ENCODE measurements around the gene COL8A2.

Gene COL8A2

DNA sequence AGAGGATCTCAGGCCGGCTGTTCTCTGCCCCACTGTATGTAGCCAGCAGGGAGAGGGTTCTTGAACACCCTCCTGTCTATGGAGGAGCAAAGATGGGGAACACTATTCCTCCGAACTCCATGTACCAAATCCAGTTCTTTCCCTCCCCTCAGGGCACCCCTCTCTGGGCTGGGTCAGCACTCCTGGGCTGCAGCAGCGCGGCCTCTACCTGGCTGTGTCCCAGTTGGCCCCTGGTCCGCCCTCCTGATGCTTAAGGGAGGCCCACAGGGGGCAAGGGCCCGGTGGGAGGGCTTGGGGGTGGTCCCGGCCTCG lies 36.8 kb downstream of the COL8A2 start:
- Histone ChIP-seq H3K9ac (ENCODE audit: low read length) (no peak overlapping the region), H3K27ac (ENCODE audit: low read depth, low read length) (peak overlapping the region; percentile 85), H3K4me1 (ENCODE audit: control insufficient read depth, insufficient read depth, low read length) (no peaks in the 10 kb centered on the region), H3K36me3 (ENCODE audit: control insufficient read depth, insufficient read depth, low read length) (peaks cover 14% of the 10 kb centered on the region), H3K4me3 (ENCODE audit: low read length) (peak overlapping the region; percentile 86), H3K27me3 (ENCODE audit: control insufficient read depth, insufficient read depth, low read length) (no peaks in the 10 kb centered on the region)

DNA sequence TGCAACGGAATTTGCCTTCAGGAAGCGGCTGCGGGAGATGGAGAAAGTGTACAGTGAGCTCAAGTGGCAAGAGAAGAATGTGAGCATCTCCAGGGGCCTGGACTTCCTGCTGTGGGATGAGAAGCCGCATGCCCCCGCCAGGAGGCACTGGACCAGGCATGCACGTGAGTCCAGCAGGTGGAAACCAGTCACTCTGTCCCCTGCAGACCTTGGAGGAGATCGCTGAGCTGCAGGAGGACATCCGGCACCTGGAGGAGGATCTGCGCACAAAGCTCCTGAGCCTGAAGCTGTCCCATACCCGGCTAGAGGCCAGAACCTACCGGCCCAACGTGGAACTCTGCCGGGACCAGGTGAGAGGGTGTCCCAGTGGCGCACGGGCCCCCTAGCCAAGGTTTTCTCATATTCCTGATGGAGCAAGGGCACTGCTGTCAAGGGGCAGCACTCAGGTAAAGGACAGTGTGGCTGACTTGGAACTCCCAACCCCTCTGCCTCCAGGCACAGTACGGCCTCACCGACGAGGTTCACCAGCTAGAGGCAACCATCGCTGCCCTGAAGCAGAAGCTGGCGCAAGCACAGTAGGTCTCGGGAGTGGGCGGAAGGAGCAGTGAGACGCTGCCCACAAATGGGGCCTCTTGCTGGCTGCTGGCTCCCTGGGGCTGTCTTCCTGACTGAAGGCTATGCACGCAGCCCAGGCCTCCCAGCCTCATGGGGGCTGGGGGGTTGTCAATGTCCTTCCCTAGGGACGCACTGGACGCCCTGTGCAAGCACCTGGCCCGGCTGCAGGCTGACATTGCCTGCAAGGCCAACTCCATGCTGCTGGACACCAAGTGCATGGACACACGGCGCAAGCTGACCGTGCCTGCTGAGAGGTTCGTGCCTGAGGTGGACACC lies 37.5 kb downstream of the COL8A2 start:
- Histone ChIP-seq H3K27me3 (ENCODE audit: control insufficient read depth, insufficient read depth, low read length) (no peaks in the 10 kb centered on the region), H3K36me3 (ENCODE audit: control insufficient read depth, insufficient read depth, low read length) (peaks cover 6% of the 10 kb centered on the region), H3K4me1 (ENCODE audit: control insufficient read depth, insufficient read depth, low read length) (no peaks in the 10 kb centered on the region), H3K9ac (ENCODE audit: low read length) (no peak overlapping the region), H3K4me3 (ENCODE audit: low read length) (no peak overlapping the region), H3K27ac (ENCODE audit: low read depth, low read length) (no peak overlapping the region)

- Histone ChIP-seq H3K27me3 (ENCODE audit: control insufficient read depth, insufficient read depth, low read length) (peaks cover 2% of the 10 kb centered on the region), H3K36me3 (ENCODE audit: control insufficient read depth, insufficient read depth, low read length) (no peaks in the 10 kb centered on the region), H3K4me3 (ENCODE audit: low read length) (no peak overlapping the region), H3K27ac (ENCODE audit: low read depth, low read length) (no peak overlapping the region), H3K4me1 (ENCODE audit: control insufficient read depth, insufficient read depth, low read length) (no peaks in the 10 kb centered on the region), H3K9ac (ENCODE audit: low read length) (no peak overlapping the region)
These were observed 38.3 kb downstream of the COL8A2 start for GRCh38 chr1:36086529-36087232.

DNA sequence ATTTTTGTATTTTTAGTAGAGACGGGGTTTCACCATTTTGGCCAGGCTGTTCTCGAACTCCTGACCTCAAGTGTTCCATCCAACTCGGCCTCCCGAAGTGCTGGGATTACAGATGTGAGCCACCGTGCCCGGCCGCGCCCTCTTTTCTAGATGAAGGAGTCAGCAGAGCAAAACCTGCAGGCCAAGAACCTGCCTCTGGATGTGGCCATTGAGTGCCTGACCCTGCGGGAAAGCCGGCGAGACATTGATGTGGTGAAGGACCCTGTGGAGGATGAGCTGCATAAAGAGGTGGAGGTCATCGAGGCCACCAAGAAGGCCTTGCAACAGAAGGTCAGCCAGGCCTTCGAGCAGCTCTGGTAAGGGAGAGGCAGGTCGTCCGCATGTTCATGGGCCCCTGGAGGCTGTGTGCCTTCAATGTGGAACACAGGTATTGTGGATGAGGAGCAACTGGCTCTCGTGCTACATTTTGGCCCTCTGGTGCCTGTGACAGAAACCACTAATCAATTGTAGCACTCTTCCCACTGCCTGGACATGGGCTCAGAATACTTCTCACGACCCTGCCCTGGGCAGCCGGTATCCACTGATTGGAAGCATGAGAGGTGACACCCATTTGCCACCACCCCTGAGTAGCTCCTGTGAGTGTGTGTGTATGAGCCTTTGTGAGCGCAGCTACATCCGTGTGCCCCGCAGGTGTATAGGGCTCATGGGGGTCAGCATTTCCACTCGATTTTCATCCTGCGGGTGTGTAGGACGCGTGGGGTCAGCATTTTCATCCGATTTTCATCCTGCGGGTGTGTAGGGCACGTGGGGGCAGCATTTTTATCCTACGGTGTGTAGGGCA lies 39.1 kb downstream of the COL8A2 start:
- Histone ChIP-seq H3K27ac (ENCODE audit: low read depth, low read length) (no peak overlapping the region), H3K4me1 (ENCODE audit: control insufficient read depth, insufficient read depth, low read length) (no peaks in the 10 kb centered on the region), H3K9ac (ENCODE audit: low read length) (no peak overlapping the region), H3K27me3 (ENCODE audit: control insufficient read depth, insufficient read depth, low read length) (peaks cover 2% of the 10 kb centered on the region), H3K36me3 (ENCODE audit: control insufficient read depth, insufficient read depth, low read length) (no peaks in the 10 kb centered on the region), H3K4me3 (ENCODE audit: low read length) (no peak overlapping the region)

GRCh38 chr1:36085126-36085525 lies 39.9 kb downstream of the COL8A2 start:
- Histone ChIP-seq H3K27ac (ENCODE audit: low read depth, low read length) (no peak overlapping the region), H3K36me3 (ENCODE audit: control insufficient read depth, insufficient read depth, low read length) (no peaks in the 10 kb centered on the region), H3K4me1 (ENCODE audit: control insufficient read depth, insufficient read depth, low read length) (no peaks in the 10 kb centered on the region), H3K9ac (ENCODE audit: low read length) (no peak overlapping the region), H3K27me3 (ENCODE audit: control insufficient read depth, insufficient read depth, low read length) (peaks cover 2% of the 10 kb centered on the region), H3K4me3 (ENCODE audit: low read length) (no peak overlapping the region)

DNA sequence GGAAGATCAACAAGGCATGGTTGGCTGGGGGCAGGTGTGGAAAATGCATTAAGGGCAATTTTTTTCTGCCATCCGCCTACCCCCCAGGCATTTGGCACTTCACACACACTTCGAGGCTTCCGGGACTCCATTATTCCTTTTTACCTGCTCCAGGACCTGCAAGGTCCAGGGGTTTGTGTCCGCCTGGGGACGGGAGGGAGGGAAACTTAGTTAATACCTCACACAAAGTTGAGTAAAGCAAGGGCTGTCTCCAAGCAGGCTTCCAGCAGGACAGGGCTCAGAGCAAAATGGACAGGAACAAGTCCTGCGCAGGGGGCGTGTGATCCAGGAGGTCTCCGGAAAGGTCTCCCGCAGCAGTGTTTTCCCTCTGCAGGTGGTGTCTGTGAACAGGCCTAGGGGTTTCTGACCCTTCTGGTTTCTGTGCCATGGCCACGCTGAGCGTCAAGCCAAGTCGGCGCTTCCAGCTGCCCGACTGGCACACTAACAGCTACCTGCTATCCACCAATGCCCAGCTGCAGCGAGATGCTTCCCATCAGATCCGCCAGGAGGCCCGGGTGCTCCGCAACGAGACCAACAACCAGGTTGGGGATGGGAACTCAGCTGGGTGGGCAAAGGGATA lies 40.4 kb downstream of the COL8A2 start:
- peaks cover 2% of the 10 kb centered on the region for H3K27me3 ChIP-seq (ENCODE audit: control insufficient read depth, insufficient read depth, low read length)
- H3K27ac ChIP-seq (ENCODE audit: low read depth, low read length) = no peak overlapping the region
- no peaks in the 10 kb centered on the region for H3K36me3 ChIP-seq (ENCODE audit: control insufficient read depth, insufficient read depth, low read length)
- no peak overlapping the region for H3K9ac ChIP-seq (ENCODE audit: low read length)
- peak overlapping the region; percentile 51 for H3K4me3 ChIP-seq (ENCODE audit: low read length)
- no peaks in the 10 kb centered on the region for H3K4me1 ChIP-seq (ENCODE audit: control insufficient read depth, insufficient read depth, low read length)

GRCh38 chr1:36083635-36084496 lies 41.2 kb downstream of the COL8A2 start, which contains the start of gene TEKT2:
TEKT2 (plus strand) TSS chr1:36084094; CDS start chr1:36084922, 828 bp downstream.
- peaks cover 2% of the 10 kb centered on the region for H3K27me3 ChIP-seq (ENCODE audit: control insufficient read depth, insufficient read depth, low read length)
- H3K36me3 ChIP-seq (ENCODE audit: control insufficient read depth, insufficient read depth, low read length) = no peaks in the 10 kb centered on the region
- no peak within 1 kb of the TSS for H3K9ac ChIP-seq (ENCODE audit: low read length)
- H3K4me3 ChIP-seq (ENCODE audit: low read length) = peak within 1 kb of the TSS; percentile 51
- H3K4me1 ChIP-seq (ENCODE audit: control insufficient read depth, insufficient read depth, low read length) = no peaks in the 10 kb centered on the region
- H3K27ac ChIP-seq (ENCODE audit: low read depth, low read length) = no peak within 1 kb of the TSS

- H3K9ac ChIP-seq (ENCODE audit: low read length) = no peak overlapping the region
- H3K36me3 ChIP-seq (ENCODE audit: control insufficient read depth, insufficient read depth, low read length) = no peaks in the 10 kb centered on the region
- no peak overlapping the region for H3K27ac ChIP-seq (ENCODE audit: low read depth, low read length)
- H3K4me1 ChIP-seq (ENCODE audit: control insufficient read depth, insufficient read depth, low read length) = no peaks in the 10 kb centered on the region
- peaks cover 2% of the 10 kb centered on the region for H3K27me3 ChIP-seq (ENCODE audit: control insufficient read depth, insufficient read depth, low read length)
- no peak overlapping the region for H3K4me3 ChIP-seq (ENCODE audit: low read length)
These were observed 41.8 kb downstream of the COL8A2 start for GRCh38 chr1:36083219-36083618.

DNA sequence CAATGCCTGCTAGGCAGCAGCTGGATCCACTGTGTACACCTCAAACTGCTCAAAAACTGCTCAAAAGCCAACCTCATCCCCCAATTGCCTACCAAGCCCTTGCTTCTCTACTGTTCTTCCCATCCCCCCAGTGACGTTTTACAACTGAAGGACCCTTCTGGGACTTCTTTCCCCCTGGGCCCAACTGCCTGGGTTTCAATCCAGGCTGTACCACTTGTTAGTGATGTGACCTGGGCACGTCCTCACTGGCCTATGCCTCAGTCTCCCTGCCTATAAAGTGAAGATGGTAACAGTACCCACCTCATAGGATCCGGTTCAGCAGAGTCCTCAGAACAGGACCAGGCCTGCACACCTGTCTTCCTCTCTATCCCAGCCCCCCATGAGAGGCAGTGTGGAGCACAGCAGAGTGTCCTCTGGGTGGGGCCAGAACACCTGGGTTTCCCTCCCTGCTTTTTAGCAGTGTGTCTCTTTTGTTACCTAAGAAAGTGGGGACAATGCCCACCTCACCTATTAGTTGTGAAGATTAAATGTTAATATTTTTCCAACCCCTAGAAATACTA lies 43.0 kb downstream of the COL8A2 start:
- Histone ChIP-seq H3K4me3 (ENCODE audit: low read length) (no peak overlapping the region), H3K27me3 (ENCODE audit: control insufficient read depth, insufficient read depth, low read length) (peaks cover 2% of the 10 kb centered on the region), H3K9ac (ENCODE audit: low read length) (no peak overlapping the region)

DNA sequence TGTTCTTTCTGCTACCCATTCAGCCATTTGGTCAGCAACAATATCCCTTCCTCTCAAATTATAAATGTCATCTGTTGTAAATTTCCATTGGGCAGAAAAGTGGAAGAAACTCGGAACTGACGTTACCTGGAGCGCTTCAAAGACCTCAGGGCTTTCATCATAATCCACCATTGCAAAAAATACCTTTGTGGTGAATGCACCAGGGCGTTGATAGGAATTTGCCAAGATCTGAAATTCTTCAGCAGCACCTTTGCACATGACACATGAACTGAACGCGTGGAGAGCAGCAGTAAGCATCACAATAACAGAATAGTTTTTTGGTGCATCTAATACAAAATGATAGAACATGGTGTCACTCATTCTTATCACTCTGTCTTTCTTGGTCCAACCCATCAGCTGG lies 44.2 kb downstream of the COL8A2 start:
- Histone ChIP-seq H3K27me3 (ENCODE audit: control insufficient read depth, insufficient read depth, low read length) (peaks cover 2% of the 10 kb centered on the region), H3K27ac (ENCODE audit: low read depth, low read length) (no peak overlapping the region), H3K4me1 (ENCODE audit: control insufficient read depth, insufficient read depth, low read length) (no peaks in the 10 kb centered on the region)

More for the DNA sequence above, 43.0 kb downstream of the COL8A2 start:
- no peak overlapping the region for H3K27ac ChIP-seq (ENCODE audit: low read depth, low read length)
- H3K36me3 ChIP-seq (ENCODE audit: control insufficient read depth, insufficient read depth, low read length) = no peaks in the 10 kb centered on the region
- no peaks in the 10 kb centered on the region for H3K4me1 ChIP-seq (ENCODE audit: control insufficient read depth, insufficient read depth, low read length)

DNA sequence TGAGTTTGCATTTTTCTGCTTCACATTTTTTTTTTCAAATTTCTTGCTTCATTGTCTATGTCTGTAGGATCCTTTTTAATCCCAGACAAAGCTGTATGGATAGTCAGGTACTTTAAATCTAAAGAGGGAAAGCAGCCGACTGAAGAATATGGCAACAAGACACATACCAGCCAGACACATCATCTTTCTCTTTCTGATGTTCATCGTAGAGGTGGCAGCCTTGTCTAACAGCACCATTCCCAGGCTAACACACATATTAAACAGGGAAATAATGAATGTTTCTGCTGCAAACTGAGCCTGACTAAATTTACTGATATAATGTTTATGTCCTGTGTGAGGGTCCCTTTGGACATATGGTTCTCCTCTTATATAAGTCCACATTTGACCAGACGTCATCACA lies 44.8 kb downstream of the COL8A2 start:
- Histone ChIP-seq H3K27ac (ENCODE audit: low read depth, low read length) (no peak overlapping the region), H3K4me1 (ENCODE audit: control insufficient read depth, insufficient read depth, low read length) (no peaks in the 10 kb centered on the region), H3K27me3 (ENCODE audit: control insufficient read depth, insufficient read depth, low read length) (peaks cover 2% of the 10 kb centered on the region), H3K4me3 (ENCODE audit: low read length) (no peak overlapping the region), H3K9ac (ENCODE audit: low read length) (no peak overlapping the region), H3K36me3 (ENCODE audit: control insufficient read depth, insufficient read depth, low read length) (no peaks in the 10 kb centered on the region)

More for the DNA sequence above, 44.2 kb downstream of the COL8A2 start:
- H3K9ac ChIP-seq (ENCODE audit: low read length) = no peak overlapping the region
- H3K4me3 ChIP-seq (ENCODE audit: low read length) = no peak overlapping the region
- no peaks in the 10 kb centered on the region for H3K36me3 ChIP-seq (ENCODE audit: control insufficient read depth, insufficient read depth, low read length)

Measured in rectal smooth muscle tissue (tissue), 1 donor.